ENCODE results near the gene OR5K4.

OR5K4 gene, protein sequence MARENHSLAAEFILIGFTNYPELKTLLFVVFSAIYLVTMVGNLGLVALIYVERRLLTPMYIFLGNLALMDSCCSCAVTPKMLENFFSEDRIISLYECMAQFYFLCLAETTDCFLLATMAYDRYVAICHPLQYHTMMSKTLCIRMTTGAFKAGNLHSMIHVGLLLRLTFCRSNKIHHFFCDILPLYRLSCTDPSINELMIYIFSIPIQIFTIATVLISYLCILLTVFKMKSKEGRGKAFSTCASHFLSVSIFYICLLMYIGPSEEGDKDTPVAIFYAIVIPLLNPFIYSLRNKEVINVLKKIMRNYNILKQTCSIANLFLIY

DNA sequence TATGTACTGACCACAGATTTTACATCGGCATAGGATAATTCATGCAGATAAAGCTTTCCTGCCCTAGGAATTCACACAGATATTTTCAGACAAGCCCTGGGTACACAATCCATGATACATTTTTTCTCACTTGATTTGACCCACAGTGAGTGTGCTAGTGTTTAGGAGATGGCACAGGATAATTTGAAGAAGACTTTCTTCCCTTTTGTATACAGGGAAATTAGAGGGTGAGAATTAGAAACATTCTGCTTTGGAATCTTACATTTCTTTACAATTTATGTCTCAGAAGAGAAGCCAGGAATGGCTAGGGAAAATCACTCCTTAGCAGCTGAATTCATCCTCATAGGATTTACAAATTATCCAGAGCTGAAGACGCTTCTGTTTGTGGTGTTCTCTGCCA lies at the start of gene OR5K4:
Gene OR5K4 (plus strand): TSS at position 301 of the 400 bp plus-strand sequence. CDS start 0 bp downstream, at position 301.
- no peak for DNase-seq (ENCODE audit: low spot score)

DNA sequence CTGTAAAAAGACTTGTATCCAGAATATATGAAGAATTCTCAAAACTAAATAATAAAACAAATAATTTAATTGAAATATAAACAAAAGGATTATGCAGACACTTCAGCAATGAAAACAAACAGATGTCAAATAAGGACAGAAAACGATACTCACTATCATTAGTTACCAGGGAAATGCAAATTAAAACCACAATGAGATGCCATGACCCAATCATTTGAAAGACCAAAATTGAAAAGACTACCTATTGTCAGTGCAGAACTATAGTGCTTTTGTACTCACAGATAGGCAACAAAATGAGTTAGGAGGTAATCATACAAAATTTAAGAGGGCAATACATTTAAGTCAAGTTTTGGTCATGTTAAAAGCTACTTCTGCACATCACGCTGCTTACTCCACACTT lies 31.6 kb upstream of the OR5K4 start:
- DNase-seq (ENCODE audit: low spot score) = no peak

DNA sequence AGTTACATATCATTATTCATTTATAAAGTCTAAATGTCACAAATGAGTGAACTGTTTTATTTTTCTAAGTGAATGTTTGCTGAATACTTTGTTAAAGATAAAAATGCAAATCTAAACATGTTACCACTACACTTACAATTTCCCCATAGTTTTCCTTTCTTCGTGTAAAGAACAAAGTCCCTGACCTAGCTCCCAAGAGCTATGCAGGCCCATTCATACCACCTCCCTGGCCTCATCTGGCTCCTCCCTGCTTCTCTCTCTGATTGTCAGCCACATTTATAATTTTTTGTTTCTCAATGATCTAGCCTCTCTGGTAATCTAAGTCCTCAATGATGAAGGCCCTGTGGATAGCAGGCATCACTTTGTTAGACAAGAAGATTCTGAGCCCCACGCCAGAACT lies 31.0 kb upstream of the OR5K4 start:
- DNase-seq (ENCODE audit: low spot score) = no peak

DNA sequence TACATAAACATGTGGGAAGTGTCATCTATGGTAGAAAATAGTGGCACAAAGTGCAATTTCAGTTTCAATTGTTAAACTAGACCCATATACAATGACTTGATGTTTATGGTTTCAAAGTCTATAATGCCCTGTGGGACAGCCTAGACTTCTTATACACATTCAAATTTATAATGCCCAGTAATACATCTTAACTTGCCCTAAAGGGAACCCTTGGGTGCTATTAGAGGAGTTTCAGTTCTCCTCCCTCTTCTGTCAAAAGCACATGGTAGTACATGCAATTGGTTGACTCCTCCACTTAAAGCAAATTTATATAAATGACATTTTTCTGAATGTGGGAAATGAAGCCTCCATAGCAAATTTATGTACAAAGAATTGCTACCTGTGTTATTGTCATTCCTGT lies 30.2 kb upstream of the OR5K4 start:
- DNase-seq (ENCODE audit: low spot score) = no peak

DNA sequence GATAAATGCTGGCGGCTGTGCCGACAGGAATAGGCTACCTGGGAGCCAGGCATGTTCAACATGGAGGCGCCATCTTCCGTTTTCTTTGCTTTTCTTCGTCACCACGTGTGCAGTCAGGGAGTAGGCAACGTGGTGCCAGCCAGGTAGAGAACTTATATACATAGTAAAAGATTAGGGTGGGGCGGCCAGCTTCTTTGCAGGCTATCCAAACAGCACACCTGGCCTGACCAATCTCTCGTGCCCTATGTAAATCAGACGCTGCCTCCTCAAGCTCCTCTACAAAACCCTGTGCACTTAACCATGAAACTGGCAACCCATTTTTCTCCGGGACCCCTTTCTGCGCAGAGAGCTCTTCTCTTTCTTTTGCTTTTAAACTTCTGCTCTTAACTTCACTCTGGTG lies 28.6 kb upstream of the OR5K4 start:
- no peak for DNase-seq (ENCODE audit: low spot score)

DNA sequence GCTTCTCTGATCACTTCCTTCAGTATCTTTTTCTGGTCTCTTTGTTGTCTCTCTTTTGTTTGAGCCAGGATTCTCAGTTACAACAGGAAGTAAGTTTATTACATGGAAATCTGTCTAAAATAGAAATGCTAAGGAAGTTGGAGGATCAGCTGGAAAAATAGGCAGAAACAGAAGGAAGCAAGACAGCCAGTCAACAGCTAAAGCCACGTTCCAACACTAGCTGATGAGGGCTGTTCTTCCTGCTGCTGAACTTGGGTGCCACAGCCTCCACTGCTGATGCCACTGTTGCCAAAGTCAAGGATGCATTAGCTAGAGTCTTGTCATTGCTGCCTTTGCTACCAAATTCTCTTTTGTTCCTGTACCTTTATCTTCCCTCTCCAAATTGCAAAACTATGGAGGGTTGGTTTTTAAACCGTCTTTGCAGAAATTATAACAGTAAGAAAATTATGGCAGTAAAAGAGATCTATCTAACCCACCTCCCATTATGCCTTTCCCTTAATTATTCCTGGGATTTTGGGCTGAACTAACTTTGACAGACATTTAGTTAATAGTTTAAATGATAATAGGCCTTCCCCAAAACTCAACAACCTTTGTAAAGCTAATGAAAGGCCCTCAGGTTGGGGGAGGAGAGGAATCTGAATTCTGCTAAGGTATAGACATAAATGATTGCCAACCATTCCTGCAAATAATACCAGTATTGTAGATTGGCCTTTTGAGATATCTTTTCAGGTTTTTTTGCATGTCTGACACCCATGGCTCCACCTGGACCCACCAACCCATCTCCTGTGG lies 27.4 kb upstream of the OR5K4 start:
- no peak for DNase-seq (ENCODE audit: low spot score)

DNA sequence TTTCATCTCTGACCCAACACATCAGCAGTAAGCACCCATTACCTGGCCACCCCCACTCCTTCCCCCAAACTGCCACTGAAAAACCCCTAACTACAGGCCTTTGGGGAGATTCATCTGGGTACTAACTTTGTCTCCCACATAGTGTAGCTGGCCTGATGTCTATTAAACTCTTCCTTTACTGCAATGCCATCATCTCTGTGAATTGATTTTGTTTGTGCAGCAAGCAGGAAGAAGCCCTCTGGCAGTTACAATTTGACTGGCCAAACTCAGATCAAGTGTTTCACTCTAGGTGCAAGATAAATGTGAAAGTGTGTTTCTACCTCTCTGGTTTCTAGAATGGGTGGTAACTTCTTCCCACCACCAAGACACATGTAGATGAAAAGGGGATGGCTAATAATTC lies 26.7 kb upstream of the OR5K4 start:
- DNase-seq (ENCODE audit: low spot score) = no peak

DNA sequence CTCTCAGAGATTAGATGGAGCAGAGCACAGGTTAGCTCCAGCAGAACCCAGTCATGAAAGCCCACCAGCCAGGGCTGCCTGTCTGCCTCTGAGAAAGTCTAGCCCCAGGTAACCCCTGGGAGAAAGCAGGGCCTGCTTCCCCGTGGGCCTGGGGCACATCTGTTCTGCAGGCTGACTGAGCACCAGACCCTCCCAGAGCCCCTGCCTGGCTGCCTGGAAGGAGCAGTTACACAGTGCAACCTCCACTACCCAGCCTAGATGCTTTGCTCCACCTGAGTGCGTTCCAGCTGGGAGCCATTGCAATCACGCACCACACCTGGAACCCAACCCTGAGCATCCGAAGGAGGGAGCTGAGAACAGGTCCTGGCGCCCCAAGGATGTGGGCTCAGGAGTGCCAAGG lies 24.7 kb upstream of the OR5K4 start:
- DNase-seq (ENCODE audit: low spot score) = no peak

DNA sequence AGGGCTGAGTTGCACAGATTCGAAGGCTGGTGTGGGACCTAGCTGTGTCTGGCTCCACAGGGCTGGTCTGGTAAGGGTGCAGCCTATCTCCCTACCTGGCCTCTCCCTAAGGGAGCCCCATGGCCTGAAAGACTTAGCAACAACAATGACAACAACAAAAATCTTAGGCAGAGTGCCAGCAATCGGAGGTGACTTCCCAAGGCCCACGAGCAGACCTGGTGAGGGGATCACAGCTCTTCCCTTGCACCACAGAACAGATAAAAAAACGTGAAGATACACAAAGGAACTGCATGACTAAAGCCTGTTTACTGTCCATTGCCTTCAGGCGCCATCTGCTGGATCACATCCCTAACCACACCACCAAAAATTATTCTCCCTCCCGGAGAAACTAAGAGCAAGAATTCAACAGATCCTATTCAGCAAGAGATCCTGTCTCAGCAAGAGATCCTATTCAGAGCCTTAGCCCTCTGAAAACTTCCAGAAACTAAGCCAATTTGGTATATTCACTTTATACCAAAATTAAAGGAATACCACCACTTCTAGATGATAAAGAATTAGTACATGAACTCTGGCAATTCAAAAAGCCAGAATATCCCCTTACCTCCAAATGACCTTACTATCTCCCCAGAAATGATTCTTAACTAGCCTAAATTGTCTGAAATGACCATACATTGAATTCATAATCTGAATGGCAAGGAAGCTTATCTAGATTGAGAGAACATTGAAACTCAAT lies 24.1 kb upstream of the OR5K4 start:
- peak; percentile 62 for DNase-seq (ENCODE audit: low spot score)

DNA sequence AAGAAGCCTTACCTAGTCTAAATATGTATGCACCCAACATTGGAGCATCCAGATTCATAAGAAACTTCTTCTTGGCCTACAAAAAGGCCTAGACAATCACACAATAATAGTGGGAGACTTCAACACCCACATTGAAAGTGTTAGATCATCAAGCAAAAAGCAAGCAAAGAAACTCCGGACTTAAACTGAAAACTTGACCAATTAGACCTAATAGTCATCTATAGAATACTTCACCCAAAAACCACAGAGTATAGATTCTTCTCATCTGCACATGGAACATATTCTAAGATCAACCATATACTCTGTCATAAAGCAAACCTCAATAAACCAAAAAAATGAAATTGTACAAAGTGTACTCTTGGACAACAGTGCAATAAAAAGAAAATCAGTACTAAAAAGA lies 22.3 kb upstream of the OR5K4 start:
- no peak for DNase-seq (ENCODE audit: low spot score)

DNA sequence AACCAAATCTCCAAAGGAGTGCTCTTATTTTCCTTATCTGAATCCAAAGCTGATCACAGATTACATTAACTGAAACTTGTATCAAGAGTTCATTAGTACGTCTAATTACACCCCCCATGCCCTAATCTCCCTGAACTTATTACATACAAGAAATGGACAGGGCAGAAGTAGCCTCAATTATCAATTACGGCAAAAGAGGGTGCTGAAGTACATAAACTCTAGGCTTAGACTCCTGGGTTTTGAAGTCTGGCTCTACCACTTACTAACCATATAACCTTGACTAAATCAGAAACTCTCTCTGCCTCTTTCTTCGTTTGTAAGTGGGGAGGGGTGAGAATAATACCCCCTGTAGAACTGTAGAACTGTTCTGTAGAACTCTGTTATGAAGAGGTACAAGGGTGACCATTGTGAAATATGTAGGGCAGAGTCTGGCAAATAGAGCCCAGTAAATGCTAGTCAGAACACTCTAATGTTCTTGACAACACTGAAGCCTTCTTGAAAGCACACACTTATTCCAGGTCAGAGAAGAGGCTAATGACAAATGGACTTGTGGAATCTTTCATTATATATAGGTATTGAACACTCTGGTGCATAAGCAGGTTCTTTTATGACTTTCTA lies 19.6 kb upstream of the OR5K4 start:
- no peak for DNase-seq (ENCODE audit: low spot score)

DNA sequence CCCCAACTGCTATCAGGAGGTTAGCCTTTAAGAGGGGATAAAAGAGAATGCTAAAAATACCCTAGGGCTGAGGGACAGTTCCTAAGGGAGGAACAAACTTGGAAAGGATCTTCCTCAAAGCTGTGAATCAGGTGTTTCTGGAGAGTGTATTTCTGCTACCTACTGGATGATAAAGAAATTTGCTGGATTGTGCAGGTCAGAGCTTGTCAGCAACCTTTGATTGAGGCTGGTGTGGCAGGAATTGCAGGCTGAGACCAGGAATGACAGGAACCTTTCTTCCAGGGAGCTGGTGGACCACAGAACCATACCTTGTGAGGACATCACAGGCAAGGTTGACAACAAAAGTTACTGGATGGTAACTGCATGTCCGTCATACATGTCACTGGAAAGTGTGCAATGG lies 14.6 kb upstream of the OR5K4 start:
- no peak for DNase-seq (ENCODE audit: low spot score)

DNA sequence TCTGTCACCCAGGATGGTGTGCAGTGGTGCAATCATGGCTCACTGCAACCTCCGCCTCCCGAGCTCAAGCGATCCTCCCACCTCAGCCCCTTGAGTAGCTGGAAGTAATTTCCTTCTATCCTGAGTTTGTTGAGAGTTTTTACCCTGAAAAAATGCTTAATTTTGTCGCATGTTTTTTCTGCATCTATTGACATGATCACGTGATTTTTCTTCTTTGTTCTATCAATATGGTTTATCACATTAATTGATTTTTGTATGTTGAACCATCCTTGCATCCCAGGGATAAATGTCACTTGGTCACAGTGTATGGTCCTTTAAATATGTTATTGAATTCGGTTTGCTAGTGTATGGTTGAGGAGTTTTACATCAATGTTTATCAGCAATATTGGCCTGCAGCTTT lies 11.9 kb upstream of the OR5K4 start:
- DNase-seq (ENCODE audit: low spot score) = no peak

DNA sequence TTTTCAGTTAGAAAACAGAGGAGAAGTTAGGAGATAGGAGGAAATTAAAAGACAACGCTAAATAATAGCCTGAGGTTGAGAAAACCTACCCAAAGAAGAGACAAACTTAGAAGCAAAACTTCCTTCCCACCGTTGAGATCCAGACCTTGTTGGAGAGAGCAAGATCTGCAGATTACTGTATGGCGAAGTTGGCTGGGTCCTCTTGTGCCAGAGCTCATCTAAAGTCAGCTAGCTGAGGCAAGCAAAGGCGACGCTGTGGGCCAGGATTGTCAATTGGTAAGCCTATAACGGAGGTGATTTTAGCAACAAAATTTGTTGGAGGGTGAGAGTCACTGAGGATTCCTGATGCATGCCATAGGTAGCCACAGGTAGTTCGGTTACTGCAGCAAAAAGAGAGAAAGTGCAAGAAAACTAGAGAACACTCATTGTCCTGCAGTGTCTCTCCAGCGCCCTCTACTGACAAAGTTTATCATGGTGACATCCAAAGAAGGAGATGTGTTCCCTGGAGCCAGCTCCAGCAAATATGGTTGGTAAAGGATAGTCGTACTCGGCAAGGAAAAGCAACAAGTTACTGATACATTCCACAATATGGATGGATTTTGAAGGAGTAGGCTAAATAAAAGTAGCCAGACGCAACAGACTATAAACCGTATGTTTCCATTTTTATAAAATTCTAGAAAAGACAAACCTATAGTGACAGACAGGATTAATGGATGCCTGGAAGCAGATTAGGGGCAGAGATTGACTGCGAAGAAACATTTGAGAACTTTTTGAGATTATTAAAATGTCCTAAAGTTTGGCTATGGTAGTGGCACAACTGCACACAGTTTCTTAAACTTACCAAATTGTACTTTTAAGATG lies 9.8 kb upstream of the OR5K4 start:
- peak; percentile 55 for DNase-seq (ENCODE audit: low spot score)

DNA sequence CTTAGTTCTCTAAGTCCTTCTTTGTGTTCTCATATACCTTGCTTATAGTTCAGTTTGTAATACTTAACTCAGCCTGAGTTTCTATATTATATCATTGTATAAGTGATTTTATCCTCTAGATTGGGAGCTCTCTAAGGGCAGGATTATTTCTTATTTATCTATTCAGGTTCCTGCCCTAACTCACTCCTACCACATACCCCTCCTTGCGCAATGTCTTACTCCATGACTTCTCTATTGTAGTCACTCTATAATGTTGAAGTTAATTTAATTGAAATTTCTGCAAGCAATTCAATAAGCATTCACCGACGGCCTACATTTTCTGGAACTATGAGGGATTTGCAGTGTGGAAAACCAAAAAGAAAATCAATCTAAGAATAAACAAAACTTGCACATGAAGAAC lies 3.6 kb upstream of the OR5K4 start:
- DNase-seq (ENCODE audit: low spot score) = no peak

DNA sequence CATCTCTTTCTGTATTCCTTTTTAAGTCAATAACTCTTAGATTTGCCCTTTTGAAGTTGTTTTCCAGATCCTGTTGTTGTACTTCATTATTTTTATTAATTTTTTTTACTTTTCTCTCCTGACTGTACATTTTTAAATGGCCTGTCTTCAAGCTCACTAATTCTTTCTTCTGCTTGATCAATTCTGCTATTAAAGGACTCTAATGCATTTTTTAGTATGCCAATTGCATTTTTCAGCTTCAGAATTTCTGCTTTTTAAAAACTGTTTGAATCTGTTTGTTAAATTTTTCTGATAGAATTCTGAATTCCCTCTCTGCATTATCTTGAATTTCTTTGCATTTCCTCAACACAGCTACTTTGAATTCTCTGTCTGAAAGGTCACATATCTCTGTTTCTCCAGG lies 5.6 kb downstream of the OR5K4 start:
- no peak for DNase-seq (ENCODE audit: low spot score)

DNA sequence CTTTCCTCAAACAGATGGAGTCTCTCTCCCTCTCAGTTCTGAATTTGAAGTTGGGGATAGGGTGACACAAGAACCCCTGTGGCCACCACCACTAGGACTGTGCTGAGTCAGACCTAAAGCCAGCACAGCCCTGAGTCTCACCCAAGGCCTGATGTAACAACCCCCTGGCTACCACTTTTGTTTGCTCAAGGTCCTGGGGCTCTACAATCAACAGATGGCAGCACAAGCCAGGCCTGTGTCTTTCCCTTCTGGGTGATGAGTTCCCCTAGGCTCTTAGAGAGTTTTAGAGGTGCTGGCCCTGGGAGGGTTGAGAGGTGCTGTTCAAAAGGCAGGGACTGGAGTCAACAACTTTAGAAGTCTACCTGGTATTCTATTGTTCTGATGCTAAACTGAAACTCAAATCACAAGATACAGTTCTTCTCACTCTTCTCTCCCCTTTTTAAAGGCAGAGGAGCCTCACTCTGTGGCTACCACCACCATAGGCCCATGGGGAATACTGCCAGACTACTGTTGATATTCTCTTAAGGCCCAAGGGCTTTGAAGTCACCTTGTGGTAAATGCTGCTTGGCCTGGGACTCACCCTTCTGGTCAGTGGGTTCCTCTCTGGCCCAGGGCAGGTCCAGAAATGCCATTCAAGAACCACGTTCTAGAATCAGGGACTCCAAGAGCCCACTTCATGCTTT lies 6.5 kb downstream of the OR5K4 start:
- no peak for DNase-seq (ENCODE audit: low spot score)

DNA sequence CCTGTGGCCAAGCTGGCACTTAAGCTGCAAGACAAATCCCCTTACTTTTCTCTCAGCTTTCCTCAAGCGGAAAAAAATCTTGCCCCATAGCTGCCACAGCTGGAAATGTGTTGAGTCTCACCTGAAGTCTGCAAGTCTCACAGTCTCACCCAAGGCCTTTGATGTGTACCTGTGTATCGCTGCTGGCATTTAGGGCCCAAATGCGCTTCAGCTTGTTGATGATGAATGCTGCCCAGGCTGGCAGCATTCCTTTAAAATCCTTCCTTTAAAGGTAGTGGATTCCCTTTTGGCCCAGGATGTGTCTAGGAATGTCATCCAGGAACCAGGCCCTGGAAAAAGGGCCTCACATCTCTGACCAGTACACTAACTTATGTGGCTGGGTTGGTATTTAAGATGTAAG lies 7.0 kb downstream of the OR5K4 start:
- no peak for DNase-seq (ENCODE audit: low spot score)

DNA sequence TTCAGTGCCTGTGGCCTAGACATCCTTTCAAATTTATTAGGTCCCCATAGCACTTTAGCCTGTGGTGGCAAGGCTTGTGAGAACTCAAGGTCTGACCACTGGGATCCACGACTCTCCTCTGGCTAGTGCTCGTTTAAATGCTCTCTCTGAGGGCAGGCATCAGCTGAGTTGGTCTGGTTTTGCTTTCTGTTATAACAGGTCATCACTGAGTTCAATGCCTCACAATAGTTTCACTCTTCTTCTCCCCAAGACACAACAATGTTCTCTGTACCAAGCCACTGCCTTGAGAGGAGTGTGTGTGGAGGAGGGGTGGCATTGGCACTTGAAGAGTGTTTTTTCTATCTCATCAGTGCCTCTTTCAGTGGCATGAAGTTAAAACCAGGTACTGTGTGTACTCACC lies 7.6 kb downstream of the OR5K4 start:
- no peak for DNase-seq (ENCODE audit: low spot score)

DNA sequence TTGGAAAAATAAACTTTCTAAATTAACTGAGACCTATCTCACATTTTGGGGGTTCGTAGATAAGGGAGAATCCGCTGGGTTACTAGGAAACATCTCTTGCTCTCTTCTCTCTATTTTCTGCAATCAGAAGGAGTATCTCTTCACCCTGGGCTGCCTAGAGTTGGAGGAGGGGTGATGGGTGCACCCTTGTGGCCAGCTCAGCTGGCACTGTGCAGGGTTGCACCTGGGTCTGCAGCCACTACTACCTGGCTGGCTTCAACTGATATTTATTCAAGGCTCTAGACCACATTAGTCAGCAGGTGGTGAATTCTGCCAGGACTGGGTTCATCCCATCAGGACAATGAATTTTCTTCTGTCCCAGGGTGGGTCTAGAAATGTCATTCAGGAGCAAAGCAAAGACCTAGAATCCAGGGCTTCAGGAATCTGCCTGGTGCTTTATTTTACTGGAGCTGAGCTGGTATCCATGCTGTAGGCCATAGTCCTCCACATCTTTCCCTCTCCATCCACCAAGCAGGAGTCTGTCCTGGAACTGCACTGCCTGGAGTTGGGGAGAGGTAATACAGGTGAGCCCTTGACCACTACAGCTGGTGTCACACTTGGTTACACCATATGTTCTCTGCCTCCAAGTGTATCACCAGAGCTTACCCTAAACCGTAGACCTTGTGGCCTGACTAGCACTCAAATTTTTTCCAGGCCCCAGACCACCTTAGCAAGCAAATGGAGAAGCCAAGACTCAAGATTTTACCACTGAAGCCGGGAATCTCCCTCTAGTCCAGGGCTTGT lies 14.0 kb downstream of the OR5K4 start:
- DNase-seq (ENCODE audit: low spot score) = no peak
